Hepatic stellate cell (primary cell): ENCODE results near the gene CD151.

Source experiments
- DNase-seq: peaks from one replicate; pipeline ENCODE4 v3.0.0; 2011; ENCODE audit warnings: low spot score

The CD151 gene

DNA sequence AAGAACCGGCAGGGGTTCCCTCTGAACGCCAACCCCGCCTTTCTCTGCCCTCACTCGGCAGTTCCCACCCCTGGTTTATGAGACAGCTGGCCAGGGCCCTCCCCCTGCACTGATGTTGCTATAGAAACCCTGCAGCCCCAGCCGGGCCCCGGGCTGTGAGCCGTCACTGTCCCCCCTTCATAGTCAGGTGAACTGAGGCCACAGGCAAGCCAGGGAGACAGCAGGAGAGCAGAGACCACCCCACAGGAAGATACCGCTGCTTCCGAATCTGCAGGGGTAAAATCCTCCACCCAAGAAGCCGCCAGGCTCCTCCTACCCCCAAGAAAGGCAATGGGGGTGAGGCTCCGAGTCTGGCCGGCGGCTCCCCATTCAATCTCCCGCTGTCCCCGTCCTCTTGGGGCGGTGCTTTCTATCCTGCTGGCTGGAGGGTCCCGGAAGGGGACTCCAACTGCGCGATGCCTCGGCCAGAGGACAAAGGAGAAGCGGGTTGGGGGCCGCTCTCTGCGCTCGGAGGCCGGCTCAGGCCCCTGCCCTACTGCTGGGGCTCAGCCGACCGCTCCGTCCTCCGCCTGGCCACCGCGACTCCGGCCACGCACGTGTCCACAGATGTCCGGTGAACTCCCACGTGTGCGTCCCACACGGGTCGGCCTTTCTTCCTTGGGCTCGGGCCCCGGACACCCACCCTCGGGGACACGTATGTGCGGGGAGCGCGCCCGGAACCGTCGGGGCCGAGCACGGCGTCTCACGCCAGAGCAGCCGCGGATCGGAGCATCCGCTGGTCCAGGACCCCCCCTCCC lies 35.3 kb upstream of the CD151 start:
- peak; percentile 93 for DNase-seq

DNA sequence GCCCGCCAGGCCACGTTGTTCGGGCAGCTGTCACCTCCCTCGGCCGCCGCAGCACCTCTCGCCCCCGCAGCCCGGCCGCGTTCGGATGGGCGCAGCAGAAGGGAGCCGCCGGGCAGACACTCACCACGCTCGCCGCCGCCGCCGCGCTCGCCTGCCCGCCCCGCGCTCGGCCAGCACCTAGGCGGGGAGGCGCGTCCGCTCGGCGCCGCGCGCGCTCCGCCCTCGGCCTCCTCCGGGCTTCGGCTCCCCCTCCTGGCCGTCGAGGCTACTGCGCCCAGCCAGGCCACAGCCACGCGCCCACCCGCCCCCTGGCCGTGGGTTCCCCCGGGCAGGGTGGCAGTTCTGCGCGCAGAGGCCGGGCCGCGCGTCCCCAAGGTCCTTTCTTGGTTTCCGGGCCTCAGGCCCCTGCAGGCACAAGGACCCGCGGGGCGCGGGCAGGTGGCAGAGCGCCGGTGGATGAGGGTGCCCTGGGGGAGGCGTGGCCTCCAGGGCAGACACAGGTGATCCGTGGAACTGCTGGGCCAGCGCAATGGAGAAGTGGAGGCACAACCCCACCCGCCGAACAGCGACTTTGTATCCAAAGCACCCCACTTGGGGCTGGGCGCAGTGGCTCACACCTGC lies 34.5 kb upstream of the CD151 start, which contains the start of gene SLC25A22:
TSS of gene SLC25A22 (minus strand) at position 189 of the 621 bp plus-strand sequence. CDS start 3,275 bp downstream, outside the sequence.
- peak; percentile 94 for DNase-seq

DNA sequence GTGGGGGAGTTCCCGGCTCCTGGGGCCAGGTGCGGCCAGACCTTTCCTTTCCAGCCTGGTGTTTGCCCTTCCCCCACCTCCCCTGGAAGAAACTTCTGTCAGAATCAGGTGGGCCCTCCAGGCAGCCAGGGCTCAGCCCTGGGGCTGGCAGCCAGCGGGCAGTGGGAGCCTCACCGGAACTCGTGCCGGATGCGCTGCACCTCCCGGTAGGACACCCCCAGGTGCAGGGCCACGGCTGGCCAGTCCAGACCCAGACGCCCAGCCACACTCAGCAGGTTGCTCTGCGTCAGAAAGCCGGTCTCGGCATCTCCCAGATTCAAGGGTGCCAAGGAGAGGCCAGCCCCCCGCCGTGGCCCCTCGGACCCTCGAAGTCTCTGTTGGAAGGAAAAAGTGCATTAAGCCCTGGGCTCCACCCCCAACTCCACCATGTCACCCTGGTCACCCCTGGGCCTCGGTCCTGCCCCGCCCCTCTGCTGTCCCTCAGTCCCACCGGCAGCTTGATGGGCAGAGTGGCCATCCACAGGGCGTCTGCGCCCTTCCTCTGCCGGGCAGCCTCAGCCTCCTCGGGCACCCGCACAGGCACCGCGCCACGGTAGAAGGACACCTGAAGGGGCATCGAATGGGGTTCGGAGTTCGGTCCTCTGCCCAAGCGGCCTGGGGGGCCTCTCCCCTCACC lies 33.0 kb upstream of the CD151 start:
- no peak for DNase-seq

DNA sequence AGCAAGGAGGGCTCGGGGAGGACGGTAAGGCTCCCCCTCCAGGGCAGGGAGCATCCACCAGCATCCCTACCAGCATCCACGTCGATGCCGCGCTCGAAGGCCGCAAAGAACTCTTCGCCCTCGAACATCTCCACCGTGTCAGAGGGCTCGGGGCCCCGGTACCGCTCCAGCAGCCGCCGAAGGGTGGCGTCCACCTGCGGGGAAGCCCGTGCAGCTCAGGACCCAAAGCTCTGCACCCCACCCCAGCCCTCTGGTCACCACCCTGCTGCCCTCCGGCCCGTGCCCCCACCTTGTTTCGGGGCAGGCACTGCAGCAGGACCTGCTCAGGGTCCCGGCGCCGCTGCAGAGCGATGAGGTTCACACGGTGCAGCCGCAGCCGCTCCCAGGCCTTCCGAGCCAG lies 32.3 kb upstream of the CD151 start:
- no peak for DNase-seq

DNA sequence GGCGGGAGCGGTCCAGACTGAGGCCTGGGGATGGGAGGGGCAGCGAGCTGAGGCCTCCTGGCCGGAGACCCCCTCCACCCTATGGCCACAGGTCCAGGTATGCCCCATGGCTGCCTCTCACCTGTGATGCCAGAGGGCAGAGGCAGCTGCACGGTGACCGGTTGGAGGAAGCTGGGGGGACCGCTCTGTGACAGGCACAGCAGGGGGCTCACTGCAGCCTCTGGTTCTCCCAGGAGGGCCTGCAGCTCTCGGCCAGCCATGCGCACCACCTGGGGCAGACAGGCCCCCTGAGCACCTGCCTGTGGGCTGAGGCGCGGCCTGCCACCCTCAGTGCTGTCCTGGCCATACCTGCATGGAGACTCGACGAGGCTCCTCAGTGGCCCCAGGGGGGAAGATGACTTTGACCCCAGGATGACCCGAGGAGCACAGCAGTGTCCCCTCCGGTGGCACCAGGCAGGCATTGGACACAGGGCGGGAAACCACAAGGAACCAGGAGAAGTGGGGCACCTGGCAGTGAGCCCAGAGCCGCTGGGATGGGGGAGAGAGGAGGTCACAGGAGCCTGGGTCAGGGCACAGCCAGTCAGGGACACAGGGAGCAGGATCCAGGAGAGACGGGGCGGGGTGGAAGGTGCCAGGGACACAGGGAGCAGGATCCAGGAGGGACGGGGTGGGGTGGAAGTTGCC lies 31.5 kb upstream of the CD151 start:
- DNase-seq: no peak

DNA sequence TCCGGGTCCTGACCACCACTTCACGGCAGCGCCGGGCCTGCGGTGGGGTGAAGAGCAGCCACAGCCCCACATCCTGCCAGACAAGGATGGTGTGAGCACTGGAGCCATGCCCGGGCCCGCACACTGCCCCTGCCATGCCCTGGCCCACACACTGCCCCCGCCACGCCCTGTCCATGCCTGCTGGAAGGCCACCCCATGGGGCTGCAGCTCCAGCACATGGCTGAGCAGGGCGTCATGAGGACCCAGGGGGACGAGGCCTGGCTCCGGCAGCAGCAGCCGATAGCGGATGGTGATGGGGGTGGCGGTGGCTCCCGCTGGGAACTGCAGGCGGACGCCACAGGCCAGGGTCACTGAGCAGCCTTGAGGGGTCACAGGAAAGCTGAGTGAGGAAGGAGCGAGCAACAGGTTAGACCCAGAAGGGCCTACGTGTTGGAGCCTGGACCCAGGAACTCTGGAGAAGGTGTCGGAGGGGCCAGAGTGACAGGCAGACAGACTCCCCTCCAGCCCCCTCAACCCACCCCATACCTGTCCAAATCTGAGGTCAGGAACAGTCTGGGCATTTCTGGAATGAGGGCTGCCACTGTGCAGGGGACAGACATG lies 30.6 kb upstream of the CD151 start:
- no peak for DNase-seq

DNA sequence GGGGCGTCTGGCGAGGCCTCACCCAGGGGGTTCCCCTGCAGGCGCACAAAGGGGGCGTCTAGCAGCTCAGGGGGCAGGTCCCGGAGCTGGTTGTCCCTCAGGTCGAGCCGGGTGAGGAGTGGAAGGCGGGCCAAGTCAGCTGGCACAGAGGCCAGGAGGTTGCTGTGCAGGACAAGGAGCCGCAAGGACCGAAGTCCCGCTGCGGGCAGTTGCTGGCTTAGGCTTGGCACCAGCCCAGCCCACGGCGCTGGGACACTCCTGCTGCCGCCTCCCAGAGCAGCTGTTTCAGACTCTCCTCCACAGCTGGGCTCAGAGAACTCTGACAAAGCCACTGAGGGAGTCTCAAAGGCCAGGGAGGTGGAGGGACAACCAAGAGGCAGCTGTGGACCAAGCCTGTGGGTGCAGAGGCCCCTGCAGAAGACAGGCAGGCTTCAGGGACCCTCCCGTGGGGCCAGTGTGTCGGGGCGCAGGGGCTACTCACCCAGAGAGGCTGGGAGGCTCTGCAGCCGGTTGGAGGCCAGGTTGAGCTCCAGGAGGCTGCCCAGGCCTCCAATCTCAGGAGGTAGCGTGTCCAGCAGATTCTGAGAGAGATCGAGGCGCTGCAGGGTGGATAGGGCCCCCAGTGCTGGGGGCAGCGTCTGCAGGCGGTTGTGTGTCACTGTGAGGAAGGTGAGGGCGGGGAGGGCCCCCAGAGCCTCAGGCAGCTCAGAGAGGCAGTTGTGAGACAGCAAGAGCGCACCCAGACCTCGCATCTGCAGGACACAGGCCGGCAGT lies 29.9 kb upstream of the CD151 start:
- no peak for DNase-seq

DNA sequence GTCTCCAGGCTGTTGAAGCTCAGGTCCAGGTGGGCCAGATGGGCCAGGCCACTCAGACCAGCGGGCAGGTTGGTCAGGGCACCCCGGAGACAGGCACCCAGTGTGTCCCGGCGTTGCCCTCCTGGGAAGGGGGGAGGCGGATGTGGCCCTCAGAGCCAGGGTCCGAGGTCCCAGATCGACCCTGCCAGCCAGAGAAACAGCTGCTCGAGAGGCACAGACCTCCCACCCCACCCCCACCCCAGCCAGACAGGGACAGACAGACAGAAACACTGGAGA lies 29.3 kb upstream of the CD151 start:
- DNase-seq: no peak

DNA sequence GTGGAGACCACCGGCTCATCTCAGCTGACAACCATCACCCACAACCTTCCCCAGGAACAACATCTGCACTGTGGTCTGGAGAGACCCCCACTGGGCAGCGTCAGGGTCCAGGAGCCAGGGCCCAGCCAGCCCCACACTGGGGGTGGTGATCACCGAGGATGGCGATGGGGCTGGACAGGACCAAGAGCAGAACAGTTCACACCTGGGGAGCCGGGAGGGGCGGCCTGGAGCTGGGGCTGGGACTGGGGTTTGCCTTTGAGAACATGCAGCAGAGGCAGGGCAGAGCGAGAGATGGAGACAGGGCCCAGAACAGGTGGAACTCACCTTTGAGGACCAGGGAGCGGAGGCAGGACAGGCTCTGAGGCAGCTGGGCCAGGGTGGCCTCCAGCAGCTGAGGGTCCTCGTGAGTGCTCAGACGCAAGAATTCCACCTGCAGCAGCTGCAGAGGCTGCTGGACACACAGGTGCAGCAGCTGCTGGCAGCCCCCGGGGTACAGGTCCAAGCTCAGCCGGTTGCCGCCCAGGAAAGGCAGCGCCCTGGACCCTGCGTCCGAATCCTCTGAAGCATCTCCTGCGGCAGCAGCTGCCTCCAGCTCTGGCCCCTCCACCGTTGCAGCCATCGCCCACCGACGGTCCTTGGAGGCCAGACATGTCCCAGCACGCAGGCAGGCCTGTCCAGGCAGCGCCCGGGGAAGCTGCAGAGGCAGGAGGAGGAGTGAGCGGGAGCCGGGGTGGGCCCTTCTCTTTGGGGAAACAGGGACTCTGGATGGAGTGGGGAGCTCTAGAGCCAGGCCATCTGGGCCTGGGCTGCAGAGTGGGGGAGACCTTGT lies 28.8 kb upstream of the CD151 start:
- DNase-seq: no peak

DNA sequence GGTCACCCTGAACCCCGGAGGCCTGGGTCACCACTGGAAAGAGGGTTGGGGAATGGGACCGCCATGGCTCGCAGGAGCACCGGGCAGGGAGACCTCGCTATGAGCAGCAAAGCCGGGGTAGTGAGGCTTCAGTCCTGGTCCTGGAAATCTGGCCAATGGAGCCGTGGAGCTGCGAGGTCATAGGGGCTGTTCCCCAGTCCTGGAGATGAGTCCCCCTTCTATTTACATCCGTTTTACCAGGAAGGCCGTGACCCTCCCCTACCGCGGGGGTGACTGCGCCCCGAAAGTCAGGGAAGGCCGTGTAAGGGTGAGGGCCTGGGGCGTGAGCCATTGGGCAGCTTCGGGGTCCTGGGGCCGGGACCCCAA lies 28.2 kb upstream of the CD151 start:
- DNase-seq: no peak

DNA sequence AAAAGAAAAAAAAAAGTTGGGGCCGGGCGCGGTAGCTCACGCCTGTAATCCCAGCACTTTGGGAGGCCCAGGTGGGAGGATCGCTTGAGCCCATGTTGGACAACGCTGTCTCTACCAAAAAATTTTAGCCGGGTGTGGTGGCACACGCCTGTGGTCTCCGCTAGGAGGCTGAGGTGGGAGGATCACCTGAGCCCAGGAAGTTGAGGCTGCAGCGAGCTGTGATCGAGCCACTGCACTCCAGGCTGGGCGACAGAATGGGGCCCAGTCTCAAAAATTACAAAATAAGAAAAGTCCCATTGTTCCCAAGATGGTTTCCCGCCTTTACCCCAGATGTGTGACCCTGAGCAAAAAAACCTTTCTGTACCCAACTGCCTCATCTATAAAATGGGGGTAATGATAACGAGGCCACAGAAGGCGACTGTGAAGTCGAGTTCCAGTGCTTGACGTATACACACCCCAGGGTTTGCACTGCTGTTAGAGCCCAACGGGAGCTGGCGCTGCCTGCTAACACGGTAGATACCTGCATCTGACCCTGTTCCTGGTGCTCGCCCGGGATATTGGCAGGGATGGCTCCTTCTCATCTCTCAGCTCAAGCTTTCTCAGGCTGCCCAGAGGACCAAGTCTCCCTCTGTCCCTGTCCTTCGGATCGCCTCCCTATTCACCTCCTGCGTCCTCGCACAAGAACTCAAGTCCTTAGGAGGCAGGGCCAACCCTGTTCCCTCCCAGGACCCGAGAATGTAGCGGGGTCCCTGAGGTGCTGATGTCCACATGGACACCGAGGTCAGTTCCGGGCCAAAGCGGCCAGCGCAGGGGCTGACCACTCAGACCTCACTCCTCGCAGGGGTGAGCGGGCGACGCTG lies 24.1 kb upstream of the CD151 start:
- DNase-seq: no peak

DNA sequence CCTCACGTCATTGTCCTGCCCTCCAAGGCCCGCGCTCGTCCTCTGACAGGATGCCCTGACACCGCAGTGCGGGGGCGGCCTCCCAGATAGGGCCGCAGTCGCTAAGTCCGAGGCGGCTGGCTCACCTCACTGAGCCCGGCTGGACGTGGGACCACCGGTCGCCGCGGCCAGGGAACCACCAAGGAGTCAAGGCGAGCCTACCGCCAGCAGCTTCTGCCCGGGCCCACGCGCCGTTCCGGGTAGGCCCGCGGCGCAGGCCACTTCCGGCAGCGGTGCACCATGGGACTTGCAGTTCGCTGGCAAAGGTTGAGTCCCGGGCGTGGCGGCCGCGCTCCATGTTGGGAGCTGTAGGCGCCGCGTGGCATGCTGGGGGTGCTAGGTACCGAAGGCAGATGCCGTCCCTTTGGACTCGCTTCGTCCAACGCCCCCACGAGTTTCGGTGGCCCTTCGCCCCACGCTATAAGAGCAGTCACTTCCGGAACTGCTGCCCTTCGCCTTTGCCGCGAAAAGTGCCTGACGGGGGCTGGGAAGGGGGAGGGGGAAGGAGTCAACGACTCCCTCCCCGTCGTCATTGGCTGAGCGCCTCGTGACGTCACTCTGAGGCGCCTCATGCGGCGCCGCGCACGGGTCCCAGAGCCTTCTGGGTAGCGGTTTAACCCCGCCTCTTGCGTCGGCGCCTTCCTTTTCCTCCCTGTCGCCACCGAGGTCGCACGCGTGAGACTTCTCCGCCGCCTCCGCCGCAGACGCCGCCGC lies 23.3 kb upstream of the CD151 start, which contains the start of gene RPLP2:
TSS of gene RPLP2 (plus strand) at position 681 of the 753 bp plus-strand sequence. CDS start 268 bp downstream, outside the sequence.
- peak; percentile 98 for DNase-seq

DNA sequence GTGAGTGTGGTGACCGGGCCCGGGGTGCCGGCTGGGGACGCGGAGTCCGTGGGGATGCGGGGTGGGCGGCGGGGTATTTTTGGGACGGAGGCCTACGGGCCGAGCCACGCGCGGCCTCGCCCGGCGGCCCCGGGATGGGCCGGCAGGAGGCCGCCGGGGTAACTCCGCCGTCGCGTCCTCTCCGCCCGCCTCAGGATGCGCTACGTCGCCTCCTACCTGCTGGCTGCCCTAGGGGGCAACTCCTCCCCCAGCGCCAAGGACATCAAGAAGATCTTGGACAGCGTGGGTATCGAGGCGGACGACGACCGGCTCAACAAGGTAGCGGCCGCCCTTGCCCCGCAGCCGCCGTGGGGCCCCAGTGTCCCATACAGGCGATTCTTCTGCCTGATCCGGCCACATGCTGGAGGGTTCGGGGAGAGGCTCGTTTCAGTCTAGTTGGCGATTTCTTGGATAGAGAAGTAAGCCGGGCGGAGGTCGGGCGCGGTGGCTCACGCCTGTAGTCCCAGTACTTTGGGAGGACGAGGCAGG lies 22.6 kb upstream of the CD151 start:
- DNase-seq: no peak

DNA sequence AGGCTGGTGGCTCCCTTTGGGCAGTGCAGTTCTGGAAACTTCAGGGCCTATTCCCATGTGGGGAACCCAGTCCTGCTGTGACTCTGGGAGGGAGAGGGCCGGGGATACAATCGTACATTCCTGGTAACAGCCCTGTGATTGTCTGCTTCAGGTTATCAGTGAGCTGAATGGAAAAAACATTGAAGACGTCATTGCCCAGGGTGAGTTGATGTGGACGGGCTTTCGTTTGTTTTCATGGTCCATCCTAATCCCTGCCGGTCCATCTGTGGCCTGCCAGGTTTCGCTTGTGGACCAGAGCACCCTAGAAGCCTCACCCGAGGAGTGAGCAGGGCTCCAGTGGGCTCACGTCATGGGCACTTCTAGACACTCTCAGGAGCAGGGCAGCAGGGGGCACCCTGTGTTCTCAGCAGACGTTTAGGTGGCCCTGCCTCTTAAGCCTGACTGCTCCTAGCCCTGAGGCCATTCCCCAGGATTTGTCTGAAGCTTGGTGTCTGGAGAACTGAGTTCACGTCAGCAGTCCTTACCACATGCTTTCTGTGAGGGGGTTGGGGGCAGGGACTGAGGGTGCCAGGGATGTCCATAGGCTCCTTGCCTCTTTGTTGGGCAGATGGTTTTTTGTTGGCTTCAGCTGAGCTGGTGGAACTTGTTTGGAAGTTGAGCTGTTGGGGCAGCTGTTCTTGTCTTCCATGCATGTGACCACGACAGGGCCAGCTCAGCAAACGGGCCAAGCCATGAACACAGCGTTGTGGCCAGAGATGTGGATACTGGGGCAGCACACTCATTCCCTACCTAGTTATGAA lies 21.1 kb upstream of the CD151 start:
- DNase-seq: no peak

DNA sequence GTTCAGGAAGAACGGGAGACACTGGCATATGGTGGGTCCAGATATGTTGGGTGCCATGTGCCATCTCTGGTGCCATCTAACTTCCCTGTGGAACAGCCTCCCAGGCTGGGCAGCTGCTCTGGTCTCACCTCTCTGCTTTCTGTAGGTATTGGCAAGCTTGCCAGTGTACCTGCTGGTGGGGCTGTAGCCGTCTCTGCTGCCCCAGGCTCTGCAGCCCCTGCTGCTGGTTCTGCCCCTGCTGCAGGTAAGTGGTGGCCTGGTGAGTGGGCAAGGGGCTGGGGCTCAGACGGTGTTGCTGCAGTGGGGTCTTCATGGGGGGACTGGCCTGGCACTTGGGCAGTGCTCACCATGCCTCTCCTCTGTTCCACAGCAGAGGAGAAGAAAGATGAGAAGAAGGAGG lies 20.4 kb upstream of the CD151 start:
- DNase-seq: no peak

DNA sequence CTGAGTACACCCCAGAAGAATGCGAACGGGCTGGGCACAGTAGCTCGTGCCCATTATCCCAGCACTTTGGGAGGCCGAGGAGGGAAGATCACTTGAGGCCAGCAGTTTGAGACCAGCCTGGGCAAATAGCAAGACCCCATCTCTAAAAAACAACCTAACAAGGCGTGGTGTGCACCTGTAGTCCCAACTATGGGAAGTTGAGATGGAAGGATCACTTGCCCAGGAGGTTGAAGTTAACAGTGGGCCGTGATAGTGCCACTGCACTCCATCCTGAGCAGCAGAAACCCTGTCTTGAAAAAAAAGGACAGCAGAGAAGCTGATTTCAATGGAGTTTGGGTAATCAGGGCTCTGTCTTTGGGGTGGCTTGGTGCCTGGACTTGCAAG lies 19.7 kb upstream of the CD151 start:
- DNase-seq: no peak

DNA sequence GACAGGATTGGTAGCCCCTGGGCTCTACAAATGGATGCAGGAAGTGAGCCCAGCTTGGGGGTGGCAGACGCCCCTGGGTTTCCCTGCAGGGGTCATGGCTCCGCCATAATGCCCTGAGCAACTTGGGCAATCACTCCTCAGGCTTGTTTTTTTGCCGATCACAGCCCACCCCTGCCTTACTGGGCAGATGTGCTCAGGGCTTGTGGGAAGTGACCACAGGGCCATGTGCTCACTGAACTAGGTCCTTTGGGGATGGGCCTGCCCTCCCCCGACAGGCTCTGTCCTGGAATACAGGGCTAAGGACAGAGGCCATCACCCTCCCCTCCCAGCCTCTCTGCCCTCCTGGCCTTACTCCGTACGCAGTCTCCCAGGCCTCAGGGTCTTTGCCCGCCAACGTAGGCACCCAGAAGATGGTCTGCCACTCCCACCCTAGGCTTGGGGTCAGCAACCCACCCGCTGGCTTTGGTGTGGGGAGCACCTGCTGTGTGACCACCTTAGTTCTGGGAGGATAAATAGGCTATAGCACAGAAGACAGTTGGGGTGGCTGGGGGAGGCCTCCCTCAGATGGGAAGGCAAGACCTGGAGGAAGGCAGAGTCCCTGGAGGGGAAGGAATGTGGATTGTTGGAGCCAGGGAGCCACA lies 19.2 kb upstream of the CD151 start:
- no peak for DNase-seq
